ENCODE data around the gene SLC45A3.

DNA sequence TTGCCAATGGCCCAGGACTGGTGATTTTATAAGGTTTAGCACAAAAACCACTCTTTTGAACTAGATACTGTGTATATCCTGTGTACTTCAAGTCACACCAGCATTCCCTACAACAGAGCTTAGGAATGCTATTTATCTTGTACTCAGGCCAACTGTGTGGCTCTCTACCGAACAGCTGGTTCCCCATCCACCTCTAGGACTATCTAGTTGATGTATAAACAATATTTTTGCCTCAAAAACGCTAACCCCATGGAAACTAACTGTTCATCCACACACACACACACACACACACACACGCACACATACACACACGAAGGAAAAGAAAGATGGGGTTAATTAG, 28.7 kb upstream of the SLC45A3 start:
- TF ChIP-seq, protein P1, sequence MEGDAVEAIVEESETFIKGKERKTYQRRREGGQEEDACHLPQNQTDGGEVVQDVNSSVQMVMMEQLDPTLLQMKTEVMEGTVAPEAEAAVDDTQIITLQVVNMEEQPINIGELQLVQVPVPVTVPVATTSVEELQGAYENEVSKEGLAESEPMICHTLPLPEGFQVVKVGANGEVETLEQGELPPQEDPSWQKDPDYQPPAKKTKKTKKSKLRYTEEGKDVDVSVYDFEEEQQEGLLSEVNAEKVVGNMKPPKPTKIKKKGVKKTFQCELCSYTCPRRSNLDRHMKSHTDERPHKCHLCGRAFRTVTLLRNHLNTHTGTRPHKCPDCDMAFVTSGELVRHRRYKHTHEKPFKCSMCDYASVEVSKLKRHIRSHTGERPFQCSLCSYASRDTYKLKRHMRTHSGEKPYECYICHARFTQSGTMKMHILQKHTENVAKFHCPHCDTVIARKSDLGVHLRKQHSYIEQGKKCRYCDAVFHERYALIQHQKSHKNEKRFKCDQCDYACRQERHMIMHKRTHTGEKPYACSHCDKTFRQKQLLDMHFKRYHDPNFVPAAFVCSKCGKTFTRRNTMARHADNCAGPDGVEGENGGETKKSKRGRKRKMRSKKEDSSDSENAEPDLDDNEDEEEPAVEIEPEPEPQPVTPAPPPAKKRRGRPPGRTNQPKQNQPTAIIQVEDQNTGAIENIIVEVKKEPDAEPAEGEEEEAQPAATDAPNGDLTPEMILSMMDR (IDR thresholded peaks at IDR 0.05) = no peak
- TF ChIP-seq POLR2A (IDR thresholded peaks at IDR 0.05) = no peak
